K562 (cell line): Measurements from ENCODE around the gene CEP76. TPM values are rescaled to one million over a fixed set of nuclear protein-coding genes. Genes with fewer than 3 reads are reported as not detected.

Experiments used
- FOXA3 ChIP-seq, 2 experiments: fragments of 450-650 bp in 1 of 2; sonication (generic) in 1 of 2; formaldehyde crosslinking; IDR thresholded peaks in 1 of 2; conservative IDR thresholded peaks in 1 of 2; 2 replicates each; pipeline versions ENCODE4 v1.4.0 to v1.8.0; 2020 to 2022; ENCODE audit warnings: mild to moderate bottlenecking in 2 of 2, missing genetic modification reagents in 1 of 2
- HMGN3 ChIP-seq: IDR thresholded peaks from 2 replicates; pipeline ENCODE4 v1.6.1; 2011; ENCODE audit warnings: borderline replicate concordance, low read depth, mild to moderate bottlenecking, mixed read lengths, low read length; ENCODE audit not compliant: insufficient read length; ENCODE audit errors: extremely low read depth
- HNRNPUL1 ChIP-seq: fragments of 200-400 bp; formaldehyde crosslinking; IDR thresholded peaks from 2 replicates; pipeline ENCODE4 v1.6.1; 2017; ENCODE audit warnings: low read length
- NONO ChIP-seq, 2 experiments: fragments of 200-400 bp in 1 of 2; fragments of 450-650 bp in 1 of 2; formaldehyde crosslinking in 1 of 2; IDR thresholded peaks; 2 replicates each; pipeline ENCODE4 v1.6.1; 2017; ENCODE audit warnings: low read depth in 2 of 2, mild to moderate bottlenecking in 2 of 2, moderate library complexity in 2 of 2, low read length in 1 of 2
- POU5F1 ChIP-seq: fragments of 150-350 bp; IDR thresholded peaks from 2 replicates; pipeline ENCODE4 v1.6.1; 2014; ENCODE audit warnings: borderline replicate concordance, low read length, low read depth, mild to moderate bottlenecking; ENCODE audit not compliant: partially characterized antibody
- TAF1 ChIP-seq: IDR thresholded peaks from 2 replicates; pipeline ENCODE4 v1.6.1; 2011; ENCODE audit warnings: mild to moderate bottlenecking, low read length, moderate library complexity; ENCODE audit not compliant: insufficient read depth, control insufficient read depth, severe bottlenecking; ENCODE audit errors: extremely low read depth
- TBL1XR1 ChIP-seq, 2 experiments: IDR thresholded peaks; 2 replicates each; pipeline ENCODE4 v1.6.1; 2012; ENCODE audit warnings: improper control_type of control experiment in 2 of 2, low read length in 2 of 2, mild to moderate bottlenecking in 1 of 2
- ZC3H8 ChIP-seq: fragments of 450-650 bp; IDR thresholded peaks from 2 replicates; pipeline ENCODE4 v1.6.1; 2017
- polyA plus RNA-seq, 8 experiments: library from polyadenylated mRNA; depleted of rRNA in 4 of 8; stranded (reverse) in 5 of 8; unstranded in 3 of 8; fragments of >200 nt; fragmentation: Nextera tagmentation in 2 of 8; fragmentation: Illumina TruSeq in 1 of 8; extraction: Ambion mirVana in 2 of 8; extraction: Trizol in 1 of 8; gene quantifications; 2 replicates each; pipeline versions ENCODE4 v1.2.1 to v1.2.3, GENCODE V29; 2011 to 2014; ENCODE audit warnings: inconsistent platforms in 1 of 8, missing spikeins in 1 of 8
- total RNA-seq, 7 experiments: library from RNA; depleted of rRNA in 6 of 7; stranded (reverse); fragments of >200 nt in 6 of 7; fragmentation: Illumina TruSeq in 2 of 7; extraction: Trizol in 2 of 7; gene quantifications; 2 replicates each; pipeline versions ENCODE4 v1.2.1 to v1.2.3, GENCODE V29; 2011 to 2021; ENCODE audit warnings: low replicate concordance in 1 of 7
- TF ChIP-seq, protein P1 (sequence below): IDR thresholded peaks from 2 replicates; pipeline ENCODE4 v1.6.1; 2011; ENCODE audit warnings: borderline replicate concordance, low read depth, mild to moderate bottlenecking, moderate library complexity, low read length; ENCODE audit not compliant: insufficient read depth, poor library complexity, severe bottlenecking
- TF ChIP-seq, protein P2 (sequence below): sonication (generic); formaldehyde crosslinking; IDR thresholded peaks from 2 replicates; pipeline ENCODE4 v1.8.0; 2023; ENCODE audit warnings: mild to moderate bottlenecking, missing genetic modification reagents
- TF ChIP-seq, protein P3 (sequence below): fragments of 450-650 bp; IDR thresholded peaks from 2 replicates; pipeline ENCODE4 v1.7.1; 2018; ENCODE audit warnings: mild to moderate bottlenecking, low read depth; ENCODE audit not compliant: partially characterized antibody
- TF ChIP-seq, protein P4 (sequence below): fragments of 200-800 bp; sonication (Bioruptor generic); IDR thresholded peaks from 2 replicates; pipeline ENCODE4 v1.6.1; 2017; ENCODE audit warnings: missing genetic modification characterization, missing compliant biosample characterization

Gene CEP76
- total and polyA plus RNA-seq, 9 of the 15 experiments (the other 6 are each of a cell fraction or from before 2014, with no cell fraction given) = 5.3 to 27.3 (median 19.3) TPM

DNA sequence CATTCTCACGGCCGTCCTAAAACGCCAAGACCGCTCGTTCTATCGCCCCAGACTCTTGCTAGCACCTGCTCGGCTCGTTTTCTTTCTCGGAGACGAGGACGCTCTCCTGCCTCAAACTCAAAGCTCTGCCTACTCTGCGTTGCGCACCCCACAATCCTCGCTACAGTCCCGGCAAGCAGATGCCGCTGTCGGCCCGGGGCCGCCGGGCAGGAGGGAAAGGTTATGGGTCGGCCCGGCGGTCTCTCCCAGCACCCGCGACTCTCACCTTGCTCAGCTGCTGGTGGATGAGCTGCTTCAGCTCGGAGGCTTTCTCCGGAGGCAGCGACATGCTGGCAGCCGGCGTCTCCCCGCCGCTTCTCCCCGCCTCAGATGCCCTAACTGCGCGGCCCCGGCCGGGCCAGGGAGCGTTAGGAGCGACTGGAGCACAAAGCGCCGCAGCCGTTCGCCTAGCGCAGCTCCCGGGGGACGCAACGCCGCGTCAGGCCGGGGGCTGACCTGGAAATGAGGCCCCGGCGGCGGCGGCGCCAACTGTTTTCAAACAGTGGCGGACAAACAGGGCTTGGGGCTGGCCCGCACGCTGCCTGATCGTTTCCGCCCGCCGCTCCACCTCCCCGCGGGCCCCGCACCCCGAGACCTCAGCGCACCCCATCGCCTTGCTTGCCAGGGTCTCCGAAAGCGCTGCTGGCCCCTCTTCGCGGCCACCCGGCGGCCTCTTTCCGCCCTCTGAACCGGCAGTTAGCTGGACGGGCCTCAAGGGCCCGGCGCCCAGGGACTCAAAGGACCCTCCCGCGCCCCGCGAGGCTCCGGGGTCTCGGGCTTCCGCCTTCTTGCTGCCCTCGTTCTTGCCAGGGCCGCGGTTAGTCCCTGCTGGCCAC, at the start of gene CEP76, which contains the start of gene PSMG2 (continued):
- TF ChIP-seq, protein P1, sequence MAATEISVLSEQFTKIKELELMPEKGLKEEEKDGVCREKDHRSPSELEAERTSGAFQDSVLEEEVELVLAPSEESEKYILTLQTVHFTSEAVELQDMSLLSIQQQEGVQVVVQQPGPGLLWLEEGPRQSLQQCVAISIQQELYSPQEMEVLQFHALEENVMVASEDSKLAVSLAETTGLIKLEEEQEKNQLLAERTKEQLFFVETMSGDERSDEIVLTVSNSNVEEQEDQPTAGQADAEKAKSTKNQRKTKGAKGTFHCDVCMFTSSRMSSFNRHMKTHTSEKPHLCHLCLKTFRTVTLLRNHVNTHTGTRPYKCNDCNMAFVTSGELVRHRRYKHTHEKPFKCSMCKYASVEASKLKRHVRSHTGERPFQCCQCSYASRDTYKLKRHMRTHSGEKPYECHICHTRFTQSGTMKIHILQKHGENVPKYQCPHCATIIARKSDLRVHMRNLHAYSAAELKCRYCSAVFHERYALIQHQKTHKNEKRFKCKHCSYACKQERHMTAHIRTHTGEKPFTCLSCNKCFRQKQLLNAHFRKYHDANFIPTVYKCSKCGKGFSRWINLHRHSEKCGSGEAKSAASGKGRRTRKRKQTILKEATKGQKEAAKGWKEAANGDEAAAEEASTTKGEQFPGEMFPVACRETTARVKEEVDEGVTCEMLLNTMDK = peak; percentile 18
- TF ChIP-seq NONO (IDR thresholded peaks at IDR 0.05; ENCODE audit: low read depth in 2 of 2, low read length in 1 of 2) (peak in 1 of 2 experiments; percentile 96; a peak in 2 of 4 replicates), FOXA3 (CRISPR knock-in tag; conservative IDR thresholded peaks at IDR 0.05 in 1 of 2, IDR thresholded peaks at IDR 0.05 in 1 of 2) (peak in 1 of 2 experiments; percentile 28; a peak in 1 of 4 replicates), TAF1 (peak; percentile 89), HNRNPUL1 (no peak), ZC3H8 (no peak), POU5F1 (peak; percentile 6), HMGN3 (peak; percentile 47), TBL1XR1 (IDR thresholded peaks at IDR 0.05; ENCODE audit: low read length in 2 of 2) (0 out of 4 replicates have a peak, but pooled peaks of 1 of the 2 experiments have one; percentile 73)
- TF ChIP-seq, protein P2, sequence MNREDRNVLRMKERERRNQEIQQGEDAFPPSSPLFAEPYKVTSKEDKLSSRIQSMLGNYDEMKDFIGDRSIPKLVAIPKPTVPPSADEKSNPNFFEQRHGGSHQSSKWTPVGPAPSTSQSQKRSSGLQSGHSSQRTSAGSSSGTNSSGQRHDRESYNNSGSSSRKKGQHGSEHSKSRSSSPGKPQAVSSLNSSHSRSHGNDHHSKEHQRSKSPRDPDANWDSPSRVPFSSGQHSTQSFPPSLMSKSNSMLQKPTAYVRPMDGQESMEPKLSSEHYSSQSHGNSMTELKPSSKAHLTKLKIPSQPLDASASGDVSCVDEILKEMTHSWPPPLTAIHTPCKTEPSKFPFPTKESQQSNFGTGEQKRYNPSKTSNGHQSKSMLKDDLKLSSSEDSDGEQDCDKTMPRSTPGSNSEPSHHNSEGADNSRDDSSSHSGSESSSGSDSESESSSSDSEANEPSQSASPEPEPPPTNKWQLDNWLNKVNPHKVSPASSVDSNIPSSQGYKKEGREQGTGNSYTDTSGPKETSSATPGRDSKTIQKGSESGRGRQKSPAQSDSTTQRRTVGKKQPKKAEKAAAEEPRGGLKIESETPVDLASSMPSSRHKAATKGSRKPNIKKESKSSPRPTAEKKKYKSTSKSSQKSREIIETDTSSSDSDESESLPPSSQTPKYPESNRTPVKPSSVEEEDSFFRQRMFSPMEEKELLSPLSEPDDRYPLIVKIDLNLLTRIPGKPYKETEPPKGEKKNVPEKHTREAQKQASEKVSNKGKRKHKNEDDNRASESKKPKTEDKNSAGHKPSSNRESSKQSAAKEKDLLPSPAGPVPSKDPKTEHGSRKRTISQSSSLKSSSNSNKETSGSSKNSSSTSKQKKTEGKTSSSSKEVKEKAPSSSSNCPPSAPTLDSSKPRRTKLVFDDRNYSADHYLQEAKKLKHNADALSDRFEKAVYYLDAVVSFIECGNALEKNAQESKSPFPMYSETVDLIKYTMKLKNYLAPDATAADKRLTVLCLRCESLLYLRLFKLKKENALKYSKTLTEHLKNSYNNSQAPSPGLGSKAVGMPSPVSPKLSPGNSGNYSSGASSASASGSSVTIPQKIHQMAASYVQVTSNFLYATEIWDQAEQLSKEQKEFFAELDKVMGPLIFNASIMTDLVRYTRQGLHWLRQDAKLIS (CRISPR knock-in tag) = peak; percentile 90
- TF ChIP-seq, protein P3, sequence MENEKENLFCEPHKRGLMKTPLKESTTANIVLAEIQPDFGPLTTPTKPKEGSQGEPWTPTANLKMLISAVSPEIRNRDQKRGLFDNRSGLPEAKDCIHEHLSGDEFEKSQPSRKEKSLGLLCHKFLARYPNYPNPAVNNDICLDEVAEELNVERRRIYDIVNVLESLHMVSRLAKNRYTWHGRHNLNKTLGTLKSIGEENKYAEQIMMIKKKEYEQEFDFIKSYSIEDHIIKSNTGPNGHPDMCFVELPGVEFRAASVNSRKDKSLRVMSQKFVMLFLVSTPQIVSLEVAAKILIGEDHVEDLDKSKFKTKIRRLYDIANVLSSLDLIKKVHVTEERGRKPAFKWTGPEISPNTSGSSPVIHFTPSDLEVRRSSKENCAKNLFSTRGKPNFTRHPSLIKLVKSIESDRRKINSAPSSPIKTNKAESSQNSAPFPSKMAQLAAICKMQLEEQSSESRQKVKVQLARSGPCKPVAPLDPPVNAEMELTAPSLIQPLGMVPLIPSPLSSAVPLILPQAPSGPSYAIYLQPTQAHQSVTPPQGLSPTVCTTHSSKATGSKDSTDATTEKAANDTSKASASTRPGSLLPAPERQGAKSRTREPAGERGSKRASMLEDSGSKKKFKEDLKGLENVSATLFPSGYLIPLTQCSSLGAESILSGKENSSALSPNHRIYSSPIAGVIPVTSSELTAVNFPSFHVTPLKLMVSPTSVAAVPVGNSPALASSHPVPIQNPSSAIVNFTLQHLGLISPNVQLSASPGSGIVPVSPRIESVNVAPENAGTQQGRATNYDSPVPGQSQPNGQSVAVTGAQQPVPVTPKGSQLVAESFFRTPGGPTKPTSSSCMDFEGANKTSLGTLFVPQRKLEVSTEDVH = no peak
- TF ChIP-seq, protein P4, sequence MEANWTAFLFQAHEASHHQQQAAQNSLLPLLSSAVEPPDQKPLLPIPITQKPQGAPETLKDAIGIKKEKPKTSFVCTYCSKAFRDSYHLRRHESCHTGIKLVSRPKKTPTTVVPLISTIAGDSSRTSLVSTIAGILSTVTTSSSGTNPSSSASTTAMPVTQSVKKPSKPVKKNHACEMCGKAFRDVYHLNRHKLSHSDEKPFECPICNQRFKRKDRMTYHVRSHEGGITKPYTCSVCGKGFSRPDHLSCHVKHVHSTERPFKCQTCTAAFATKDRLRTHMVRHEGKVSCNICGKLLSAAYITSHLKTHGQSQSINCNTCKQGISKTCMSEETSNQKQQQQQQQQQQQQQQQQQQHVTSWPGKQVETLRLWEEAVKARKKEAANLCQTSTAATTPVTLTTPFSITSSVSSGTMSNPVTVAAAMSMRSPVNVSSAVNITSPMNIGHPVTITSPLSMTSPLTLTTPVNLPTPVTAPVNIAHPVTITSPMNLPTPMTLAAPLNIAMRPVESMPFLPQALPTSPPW (CRISPR knock-in tag) = peak; percentile 38
